ENCODE data around the gene CBL. TPM values are rescaled to one million over a fixed set of nuclear protein-coding genes. Genes with fewer than 3 reads are reported as not detected.

Gene CBL
- total and polyA plus RNA-seq, 10 of the 15 experiments (the other 5 are each of a cell fraction or from before 2014, with no cell fraction given): 3.9 to 27.1 (median 9.5) TPM

DNA sequence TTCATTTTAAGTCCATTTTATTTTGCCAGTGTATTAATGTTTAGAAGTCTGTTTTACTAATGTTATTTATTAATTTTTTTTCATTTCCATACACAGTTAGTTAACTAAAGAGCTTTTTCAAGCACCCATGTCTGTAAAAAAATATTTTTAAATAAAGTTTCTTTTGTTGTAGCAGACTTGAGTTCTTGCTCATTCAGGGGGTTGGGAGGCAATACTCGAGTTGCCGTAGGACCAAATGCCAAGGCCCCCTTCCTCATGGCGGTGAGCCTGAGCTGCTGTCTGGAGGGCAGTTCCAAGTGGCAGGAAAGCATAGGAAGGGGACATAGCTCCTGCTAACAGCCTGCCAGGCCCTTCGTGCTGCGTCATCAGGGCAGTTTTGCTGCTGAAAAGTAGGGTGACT lies 101.8 kb downstream of the CBL start:
- Histone ChIP-seq H3K36me3 (ENCODE audit: control insufficient read depth in 2 of 2, insufficient read depth in 2 of 2, low read length in 1 of 2) (peaks cover 11 to 14% of the 10 kb centered on the region in 2 experiments; a peak in 3 of 4 replicates), H3K4me3 (no peak overlapping the region), H3K9me3 (replicated peaks; ENCODE audit: control insufficient read depth, insufficient read depth, low read length) (no peaks in the 10 kb centered on the region), H3K4me2 (ENCODE audit: control insufficient read depth, insufficient read depth) (no peak overlapping the region), H3K9ac (ENCODE audit: control insufficient read depth, insufficient read depth, low read length) (no peak overlapping the region), H3K27ac (ENCODE audit: control insufficient read depth, insufficient read depth) (no peak overlapping the region), H3K4me1 (ENCODE audit: control insufficient read depth, insufficient read depth, low read length) (no peaks in the 10 kb centered on the region), H3K27me3 (replicated peaks in 1 of 2; ENCODE audit: control insufficient read depth in 2 of 2, insufficient read depth in 2 of 2, low read length in 1 of 2) (no peaks in the 10 kb centered on the region), H3K79me2 (ENCODE audit: control insufficient read depth, insufficient read depth, low read length) (no peaks in the 10 kb centered on the region), H4K20me1 (ENCODE audit: control insufficient read depth, insufficient read depth) (no peaks in the 10 kb centered on the region), H2AFZ (ENCODE audit: control insufficient read depth, low read depth, low read length) (no peak overlapping the region)
- ChIA-PET SMC1A (ENCODE audit: uncharacterized antibody, unreplicated experiment) (interaction anchor here (0.6 to 2.7 kb wide), 6 partner anchors 14 to 160 kb away, joined by 3 to 8 read pairs (median 4); no protein-coding TSS in a partner anchor), CTCF (interaction anchor here (0.8 to 5.1 kb wide), 13 partner anchors 8 to 240 kb away, joined by 3 to 45 read pairs (median 3); partner anchors contain the start of genes HMBS and VPS11), RAD21 (ENCODE audit: unreplicated experiment) (interaction anchor here (0.9 to 1.6 kb wide), 4 partner anchors 11 to 102 kb away, joined by 3 to 4 read pairs (median 3); partner anchors contain the start of gene CBL), POLR2A (interaction anchor here (0.6 kb wide), 1 partner anchor 839 kb away, joined by 3 read pairs; no protein-coding TSS in a partner anchor)
- intact Hi-C loops (cut with micrococcal nuclease; ENCODE audit: unreplicated experiment) (no loop called here), in situ Hi-C loops (cut with MboI) (no loop called here)
- 97% methylated on average over 5 of the region's 5 CpGs for WGBS (ENCODE audit: insufficient coverage, insufficient replicate concordance, low lambda C conversion rate, missing lambda C conversion rate)
- no TSS peak for BruUV-seq (replicated peaks)
- no peak for DNase-seq (ENCODE audit: low read depth, low spot score)
- ATAC-seq: no peak
- FAIRE-seq: no peak
- TF ChIP-seq ZNF207 (IDR thresholded peaks at IDR 0.05; ENCODE audit: borderline replicate concordance): no peak
- TF ChIP-seq CBX5 (IDR thresholded peaks at IDR 0.05; ENCODE audit: low read depth): no peak
- TF ChIP-seq, protein P1, sequence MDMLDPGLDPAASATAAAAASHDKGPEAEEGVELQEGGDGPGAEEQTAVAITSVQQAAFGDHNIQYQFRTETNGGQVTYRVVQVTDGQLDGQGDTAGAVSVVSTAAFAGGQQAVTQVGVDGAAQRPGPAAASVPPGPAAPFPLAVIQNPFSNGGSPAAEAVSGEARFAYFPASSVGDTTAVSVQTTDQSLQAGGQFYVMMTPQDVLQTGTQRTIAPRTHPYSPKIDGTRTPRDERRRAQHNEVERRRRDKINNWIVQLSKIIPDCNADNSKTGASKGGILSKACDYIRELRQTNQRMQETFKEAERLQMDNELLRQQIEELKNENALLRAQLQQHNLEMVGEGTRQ (IDR thresholded peaks at IDR 0.05; ENCODE audit: borderline replicate concordance, low read depth, low read length): no peak
- TF ChIP-seq, protein P2, sequence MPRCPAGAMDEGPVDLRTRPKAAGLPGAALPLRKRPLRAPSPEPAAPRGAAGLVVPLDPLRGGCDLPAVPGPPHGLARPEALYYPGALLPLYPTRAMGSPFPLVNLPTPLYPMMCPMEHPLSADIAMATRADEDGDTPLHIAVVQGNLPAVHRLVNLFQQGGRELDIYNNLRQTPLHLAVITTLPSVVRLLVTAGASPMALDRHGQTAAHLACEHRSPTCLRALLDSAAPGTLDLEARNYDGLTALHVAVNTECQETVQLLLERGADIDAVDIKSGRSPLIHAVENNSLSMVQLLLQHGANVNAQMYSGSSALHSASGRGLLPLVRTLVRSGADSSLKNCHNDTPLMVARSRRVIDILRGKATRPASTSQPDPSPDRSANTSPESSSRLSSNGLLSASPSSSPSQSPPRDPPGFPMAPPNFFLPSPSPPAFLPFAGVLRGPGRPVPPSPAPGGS (IDR thresholded peaks at IDR 0.05; ENCODE audit: borderline replicate concordance, insufficient read depth, low read depth, low read length, poor library complexity, severe bottlenecking): no peak
- TF ChIP-seq PAX8 (IDR thresholded peaks at IDR 0.05): no peak
- no peak for TF ChIP-seq RUNX3 (IDR thresholded peaks at IDR 0.05; ENCODE audit: low read length)
- TF ChIP-seq KAT2A (conservative IDR thresholded peaks at IDR 0.05; ENCODE audit: control insufficient read depth, low read depth, low read length): no peak
- TF ChIP-seq SMC3 (IDR thresholded peaks at IDR 0.05; ENCODE audit: borderline replicate concordance, low read length): no peak
- TF ChIP-seq GABPA (IDR thresholded peaks at IDR 0.05; ENCODE audit: low read depth): no peak
- TF ChIP-seq, protein P3, sequence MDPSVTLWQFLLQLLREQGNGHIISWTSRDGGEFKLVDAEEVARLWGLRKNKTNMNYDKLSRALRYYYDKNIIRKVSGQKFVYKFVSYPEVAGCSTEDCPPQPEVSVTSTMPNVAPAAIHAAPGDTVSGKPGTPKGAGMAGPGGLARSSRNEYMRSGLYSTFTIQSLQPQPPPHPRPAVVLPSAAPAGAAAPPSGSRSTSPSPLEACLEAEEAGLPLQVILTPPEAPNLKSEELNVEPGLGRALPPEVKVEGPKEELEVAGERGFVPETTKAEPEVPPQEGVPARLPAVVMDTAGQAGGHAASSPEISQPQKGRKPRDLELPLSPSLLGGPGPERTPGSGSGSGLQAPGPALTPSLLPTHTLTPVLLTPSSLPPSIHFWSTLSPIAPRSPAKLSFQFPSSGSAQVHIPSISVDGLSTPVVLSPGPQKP (IDR thresholded peaks at IDR 0.05; ENCODE audit: low read depth, low read length): no peak
- TF ChIP-seq, protein P4, sequence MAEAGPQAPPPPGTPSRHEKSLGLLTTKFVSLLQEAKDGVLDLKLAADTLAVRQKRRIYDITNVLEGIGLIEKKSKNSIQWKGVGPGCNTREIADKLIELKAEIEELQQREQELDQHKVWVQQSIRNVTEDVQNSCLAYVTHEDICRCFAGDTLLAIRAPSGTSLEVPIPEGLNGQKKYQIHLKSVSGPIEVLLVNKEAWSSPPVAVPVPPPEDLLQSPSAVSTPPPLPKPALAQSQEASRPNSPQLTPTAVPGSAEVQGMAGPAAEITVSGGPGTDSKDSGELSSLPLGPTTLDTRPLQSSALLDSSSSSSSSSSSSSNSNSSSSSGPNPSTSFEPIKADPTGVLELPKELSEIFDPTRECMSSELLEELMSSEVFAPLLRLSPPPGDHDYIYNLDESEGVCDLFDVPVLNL (IDR thresholded peaks at IDR 0.05; ENCODE audit: low read depth, low read length): no peak
- no peak for TF ChIP-seq NFYA (IDR thresholded peaks at IDR 0.05; ENCODE audit: borderline replicate concordance, low read depth, low read length)

Measured in GM12878 (cell line).